Central memory CD8-positive, alpha-beta T cell (primary cell): Measurements from ENCODE around the gene CCDC39.
"Not testable (repeated sequence)": the region's sequence is repeated elsewhere in the genome, so short reads cannot be mapped to it uniquely, and the experiment has no call there.

ENCODE experiments used
- ATAC-seq: fragments of 150-1000 bp; cut with Tn5 transposase; replicated peaks from 2 replicates; pipeline ENCODE4 v1.10.0; 2022; ENCODE audit warnings: mild to moderate bottlenecking, moderate FRiP score, moderate number of reproducible peaks; ENCODE audit not compliant: poor library complexity, severe bottlenecking; ENCODE audit errors: extremely low read depth
- DNase-seq, 2 donors: peaks; one replicate each; pipeline ENCODE4 v3.0.0; 2021; ENCODE audit warnings: low spot score in 2 of 2
- H3K27ac Mint-ChIP-seq: one replicate; pipeline ENCODE4 v1.8.0; 2022; ENCODE audit warnings: low read depth, mild to moderate bottlenecking, moderate library complexity, mixed read lengths
- H3K27me3 Mint-ChIP-seq: one replicate; pipeline ENCODE4 v1.8.0; 2022; ENCODE audit warnings: mixed read lengths
- H3K36me3 Mint-ChIP-seq: one replicate; pipeline ENCODE4 v1.8.0; 2022; ENCODE audit warnings: mild to moderate bottlenecking, moderate library complexity, mixed read lengths; ENCODE audit not compliant: insufficient read depth
- H3K4me1 Mint-ChIP-seq: one replicate; pipeline ENCODE4 v1.8.0; 2022; ENCODE audit warnings: mixed read lengths
- H3K4me3 Mint-ChIP-seq: one replicate; pipeline ENCODE4 v1.8.0; 2022; ENCODE audit warnings: mild to moderate bottlenecking, moderate library complexity, mixed read lengths
- H3K9me3 Mint-ChIP-seq: one replicate; pipeline ENCODE4 v1.8.0; 2022; ENCODE audit warnings: mixed read lengths

Gene CCDC39

GRCh38 chr3:180678231-180678630 lies 1.1 kb downstream of the CCDC39 start:
- peaks cover 2% of the 10 kb centered on the region for H3K36me3 Mint-ChIP-seq
- ATAC-seq (no peak), DNase-seq (no peak)
- no peaks in the 10 kb centered on the region for H3K9me3 Mint-ChIP-seq
- H3K27ac Mint-ChIP-seq = no peak overlapping the region
- H3K4me3 Mint-ChIP-seq = no peak overlapping the region
- H3K27me3 Mint-ChIP-seq = peaks cover 82% of the 10 kb centered on the region
- peaks cover 10% of the 10 kb centered on the region for H3K4me1 Mint-ChIP-seq

DNA sequence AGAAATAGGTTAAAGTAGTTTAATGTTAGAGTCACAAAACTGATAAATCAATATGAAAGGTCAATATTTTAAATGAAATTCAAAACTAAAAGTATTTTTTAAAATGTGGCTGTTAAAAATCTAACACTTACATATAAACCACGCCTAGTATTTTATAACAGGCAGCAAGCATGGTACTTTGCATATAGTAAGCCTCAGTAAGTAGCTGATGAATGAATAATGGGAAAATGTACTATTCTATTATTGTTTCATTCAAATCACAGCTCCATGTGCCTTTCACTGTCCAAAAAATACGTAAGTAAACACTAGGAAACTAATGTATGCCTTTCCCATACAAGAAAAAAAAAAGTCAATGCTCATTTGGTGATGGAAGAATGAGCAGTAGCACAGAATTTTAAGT lies 17.8 kb downstream of the CCDC39 start:
- ATAC-seq (no peak), DNase-seq (no peak)
- no peaks in the 10 kb centered on the region for H3K36me3 Mint-ChIP-seq
- no peaks in the 10 kb centered on the region for H3K4me1 Mint-ChIP-seq
- no peak overlapping the region for H3K27ac Mint-ChIP-seq
- H3K4me3 Mint-ChIP-seq = no peak overlapping the region
- H3K9me3 Mint-ChIP-seq = no peaks in the 10 kb centered on the region
- H3K27me3 Mint-ChIP-seq = peaks cover 19% of the 10 kb centered on the region

DNA sequence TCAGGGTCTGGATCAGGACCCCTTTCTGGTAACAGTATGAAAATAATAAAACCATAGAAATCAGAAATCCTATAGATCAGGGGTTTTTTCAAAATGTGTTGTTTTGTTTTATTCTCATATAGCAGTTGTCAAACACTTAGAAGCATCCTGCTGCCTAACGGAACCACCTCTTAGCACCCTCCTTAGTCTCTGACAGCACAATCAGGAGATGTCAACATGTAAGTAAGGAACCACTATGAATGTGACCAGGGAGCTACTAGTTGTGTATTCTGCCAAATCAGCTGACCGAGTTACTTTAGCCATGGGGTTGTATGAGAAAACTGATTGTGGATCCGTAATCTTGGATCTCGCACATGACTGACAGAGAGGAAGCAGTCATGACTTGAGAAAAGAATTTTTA lies 22.2 kb downstream of the CCDC39 start:
- Mint-ChIP-seq H3K27ac (no peak overlapping the region), H3K4me1 (no peaks in the 10 kb centered on the region), H3K9me3 (no peaks in the 10 kb centered on the region), H3K36me3 (no peaks in the 10 kb centered on the region), H3K4me3 (no peak overlapping the region), H3K27me3 (peaks cover 31% of the 10 kb centered on the region)
- DNase-seq (no peak), ATAC-seq (no peak)

- ATAC-seq (no peak), DNase-seq (no peak)
- no peak overlapping the region for H3K27ac Mint-ChIP-seq
- H3K9me3 Mint-ChIP-seq = no peaks in the 10 kb centered on the region
- H3K4me1 Mint-ChIP-seq = no peaks in the 10 kb centered on the region
- no peak overlapping the region for H3K4me3 Mint-ChIP-seq
- H3K36me3 Mint-ChIP-seq = no peaks in the 10 kb centered on the region
- peaks cover 31% of the 10 kb centered on the region for H3K27me3 Mint-ChIP-seq
These were observed 22.9 kb downstream of the CCDC39 start for GRCh38 chr3:180656406-180656805.

DNA sequence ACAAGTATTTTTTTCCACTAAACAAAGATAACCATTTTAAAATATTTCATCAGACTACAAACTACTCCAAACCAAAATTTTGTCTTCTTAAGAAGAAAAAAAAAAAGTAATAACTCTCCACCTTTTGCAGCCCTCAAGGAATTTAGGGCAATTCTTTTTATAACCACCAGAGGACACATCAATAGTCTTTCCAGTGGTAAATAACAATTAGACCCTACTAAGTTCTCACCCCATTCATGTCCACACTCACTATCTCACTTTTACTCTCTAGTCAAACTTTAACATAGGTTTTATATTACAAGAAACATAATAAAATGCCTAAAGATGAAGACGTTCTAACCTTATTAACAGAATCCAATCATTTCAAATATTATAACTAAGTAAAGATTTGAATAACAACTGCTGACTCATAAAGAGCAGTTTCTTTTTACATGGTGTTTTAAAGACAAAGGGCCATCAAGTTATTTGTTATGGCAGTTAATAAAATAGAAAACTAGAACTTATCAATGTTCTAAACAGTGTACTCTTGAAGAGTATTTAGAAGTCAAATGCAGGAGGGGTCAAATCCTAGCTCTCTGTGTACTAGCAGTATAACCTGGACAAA lies 33.0 kb downstream of the CCDC39 start:
- DNase-seq = no peak
- Mint-ChIP-seq H3K4me1 (no peaks in the 10 kb centered on the region), H3K9me3 (no peaks in the 10 kb centered on the region), H3K27ac (no peak overlapping the region), H3K27me3 (peaks cover 55% of the 10 kb centered on the region), H3K4me3 (no peak overlapping the region), H3K36me3 (no peaks in the 10 kb centered on the region)
- no peak for ATAC-seq

GRCh38 chr3:180640987-180641386 lies 38.3 kb downstream of the CCDC39 start:
- peaks cover 52% of the 10 kb centered on the region for H3K27me3 Mint-ChIP-seq
- H3K4me3 Mint-ChIP-seq = no peak overlapping the region
- ATAC-seq (no peak), DNase-seq (no peak)
- no peaks in the 10 kb centered on the region for H3K4me1 Mint-ChIP-seq
- no peaks in the 10 kb centered on the region for H3K36me3 Mint-ChIP-seq
- H3K9me3 Mint-ChIP-seq = no peaks in the 10 kb centered on the region
- no peak overlapping the region for H3K27ac Mint-ChIP-seq

GRCh38 chr3:180633722-180634121 lies 45.6 kb downstream of the CCDC39 start:
- Mint-ChIP-seq H3K27ac (no peak overlapping the region), H3K4me1 (no peaks in the 10 kb centered on the region), H3K9me3 (no peaks in the 10 kb centered on the region), H3K36me3 (no peaks in the 10 kb centered on the region), H3K27me3 (peaks cover 64% of the 10 kb centered on the region), H3K4me3 (no peak overlapping the region)
- DNase-seq = no peak
- ATAC-seq = no peak

GRCh38 chr3:180631317-180631716 lies 48.0 kb downstream of the CCDC39 start:
- Mint-ChIP-seq H3K27me3 (peaks cover 40% of the 10 kb centered on the region), H3K4me3 (no peak overlapping the region), H3K4me1 (no peaks in the 10 kb centered on the region), H3K9me3 (no peaks in the 10 kb centered on the region), H3K36me3 (no peaks in the 10 kb centered on the region), H3K27ac (no peak overlapping the region)
- DNase-seq (no peak), ATAC-seq (no peak)

- H3K4me3 Mint-ChIP-seq = no peak overlapping the region
- H3K27me3 Mint-ChIP-seq = peaks cover 30% of the 10 kb centered on the region
- no peak overlapping the region for H3K27ac Mint-ChIP-seq
- no peaks in the 10 kb centered on the region for H3K9me3 Mint-ChIP-seq
- no peaks in the 10 kb centered on the region for H3K36me3 Mint-ChIP-seq
- ATAC-seq (no peak), DNase-seq (no peak)
- H3K4me1 Mint-ChIP-seq = peaks cover 4% of the 10 kb centered on the region
These were observed 48.9 kb downstream of the CCDC39 start for GRCh38 chr3:180630371-180630770.

DNA sequence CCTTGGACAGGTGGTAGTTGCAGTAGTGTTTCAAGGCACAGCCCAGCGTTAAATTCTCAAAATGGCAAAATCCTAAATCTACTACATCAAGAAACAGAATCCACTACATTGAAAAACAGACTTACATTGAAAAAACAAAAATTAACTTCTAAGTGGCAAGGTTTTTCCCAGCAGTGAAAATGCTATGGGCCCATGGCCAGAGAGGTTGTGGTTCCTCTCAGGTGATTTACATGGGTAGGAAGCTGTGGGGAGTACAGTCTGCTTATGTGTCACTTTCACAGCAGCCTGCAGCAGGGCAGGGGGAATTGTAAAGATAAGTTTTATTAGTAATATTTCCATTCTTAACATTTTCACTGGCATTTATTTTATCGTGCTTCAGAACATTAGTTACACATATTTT lies 52.4 kb downstream of the CCDC39 start:
- DNase-seq (no peak), ATAC-seq (no peak)
- Mint-ChIP-seq H3K27ac (no peak overlapping the region), H3K27me3 (no peaks in the 10 kb centered on the region), H3K9me3 (no peaks in the 10 kb centered on the region), H3K36me3 (peaks cover 5% of the 10 kb centered on the region), H3K4me1 (peaks cover 35% of the 10 kb centered on the region), H3K4me3 (no peak overlapping the region)

- Mint-ChIP-seq H3K4me3 (no peak overlapping the region), H3K9me3 (no peaks in the 10 kb centered on the region), H3K27ac (peak overlapping the region; percentile 75), H3K4me1 (peaks cover 35% of the 10 kb centered on the region), H3K27me3 (no peaks in the 10 kb centered on the region), H3K36me3 (peaks cover 5% of the 10 kb centered on the region)
- no peak for DNase-seq
- ATAC-seq = no peak
These were observed 54.6 kb downstream of the CCDC39 start for GRCh38 chr3:180624714-180625113.

GRCh38 chr3:180619723-180620122 lies 59.6 kb downstream of the CCDC39 start:
- Mint-ChIP-seq H3K27me3 (no peaks in the 10 kb centered on the region), H3K4me1 (peaks cover 24% of the 10 kb centered on the region), H3K4me3 (no peak overlapping the region), H3K9me3 (no peaks in the 10 kb centered on the region), H3K36me3 (peaks cover 2% of the 10 kb centered on the region), H3K27ac (no peak overlapping the region)
- ATAC-seq (no peak), DNase-seq (no peak)

- H3K27me3 Mint-ChIP-seq, H3K9me3 Mint-ChIP-seq, H3K27ac Mint-ChIP-seq, DNase-seq, H3K4me3 Mint-ChIP-seq, ATAC-seq, H3K36me3 Mint-ChIP-seq: not testable (repeated sequence)
- peaks cover 13% of the 10 kb centered on the region for H3K4me1 Mint-ChIP-seq
These were observed 60.7 kb downstream of the CCDC39 start for GRCh38 chr3:180618563-180618962.

GRCh38 chr3:180617049-180617448 lies 62.2 kb downstream of the CCDC39 start:
- H3K36me3 Mint-ChIP-seq = peaks cover 13% of the 10 kb centered on the region
- no peak overlapping the region for H3K4me3 Mint-ChIP-seq
- no peak for ATAC-seq
- H3K27me3 Mint-ChIP-seq = no peaks in the 10 kb centered on the region
- H3K27ac Mint-ChIP-seq = no peak overlapping the region
- DNase-seq = no peak
- H3K9me3 Mint-ChIP-seq = no peaks in the 10 kb centered on the region
- H3K4me1 Mint-ChIP-seq = no peaks in the 10 kb centered on the region
